HepG2 (cell line): ENCODE data around the gene SHFL. TPM values are rescaled to one million over a fixed set of nuclear protein-coding genes. Genes with fewer than 3 reads are reported as not detected.

Experiments used
- ASH2L ChIP-seq: fragments of 300-600, 200-600 bp; sonication (generic); IDR thresholded peaks from 2 replicates; pipeline ENCODE4 v1.7.0; 2017; ENCODE audit warnings: low read depth, mild to moderate bottlenecking, moderate library complexity, mixed read lengths, low read length; ENCODE audit not compliant: insufficient read length
- GATAD1 ChIP-seq: IDR thresholded peaks from 2 replicates; pipeline ENCODE4 v1.6.1; 2016; ENCODE audit warnings: missing genetic modification reagents, missing compliant biosample characterization
- HDAC2 ChIP-seq: sonication (generic); formaldehyde crosslinking; IDR thresholded peaks from 2 replicates; pipeline ENCODE4 v1.4.0; 2020; ENCODE audit warnings: missing genetic modification reagents
- HES4 ChIP-seq: sonication (generic); formaldehyde crosslinking; IDR thresholded peaks from 2 replicates; pipeline ENCODE4 v1.9.0; 2021; ENCODE audit warnings: mild to moderate bottlenecking, missing genetic modification reagents, borderline replicate concordance
- RBAK ChIP-seq: sonication (generic); formaldehyde crosslinking; IDR thresholded peaks from 2 replicates; pipeline ENCODE4 v1.5.1; 2020; ENCODE audit warnings: mild to moderate bottlenecking, missing genetic modification reagents
- ZBTB7B ChIP-seq: sonication (generic); formaldehyde crosslinking; IDR thresholded peaks from 2 replicates; pipeline ENCODE4 v1.4.0; 2020; ENCODE audit warnings: missing genetic modification reagents
- ZNF124 ChIP-seq: sonication (generic); formaldehyde crosslinking; IDR thresholded peaks from 2 replicates; pipeline ENCODE4 v1.4.0; 2020; ENCODE audit warnings: missing genetic modification reagents
- ZNF205 ChIP-seq: IDR thresholded peaks from 2 replicates; pipeline ENCODE4 v1.6.1; 2018; ENCODE audit warnings: missing biosample characterization, missing genetic modification reagents
- ZNF24 ChIP-seq: fragments of 450-650 bp; IDR thresholded peaks from 2 replicates; pipeline ENCODE4 v1.6.1; 2017; ENCODE audit warnings: antibody characterized with exemption, mild to moderate bottlenecking
- ZNF264 ChIP-seq: sonication (generic); formaldehyde crosslinking; IDR thresholded peaks from 2 replicates; pipeline ENCODE4 v1.4.0; 2020; ENCODE audit warnings: missing genetic modification reagents
- ZNF343 ChIP-seq: sonication (generic); formaldehyde crosslinking; IDR thresholded peaks from 2 replicates; pipeline ENCODE4 v1.4.0; 2020; ENCODE audit warnings: mild to moderate bottlenecking, missing genetic modification reagents
- ZNF598 ChIP-seq: sonication (generic); formaldehyde crosslinking; IDR thresholded peaks from 2 replicates; pipeline ENCODE4 v1.5.1; 2020; ENCODE audit warnings: mild to moderate bottlenecking, missing genetic modification reagents, borderline replicate concordance
- ZNF768 ChIP-seq: sonication (generic); formaldehyde crosslinking; IDR thresholded peaks from 2 replicates; pipeline ENCODE4 v1.4.0; 2020; ENCODE audit warnings: missing genetic modification reagents
- ZSCAN31 ChIP-seq: sonication (generic); formaldehyde crosslinking; IDR thresholded peaks from 2 replicates; pipeline ENCODE4 v1.5.0; 2020; ENCODE audit warnings: low read depth, mild to moderate bottlenecking, missing genetic modification reagents
- polyA plus RNA-seq, 8 experiments: library from polyadenylated mRNA; depleted of rRNA in 3 of 8; stranded (reverse) in 7 of 8; unstranded in 1 of 8; fragments of >200 nt; fragmentation: Illumina TruSeq in 4 of 8; extraction: Trizol in 4 of 8; gene quantifications; 2 replicates each; pipeline versions ENCODE4 v1.2.1 to v1.2.3, GENCODE V29; 2011 to 2016; ENCODE audit warnings: low read depth in 4 of 8, missing spikeins in 1 of 8, mixed read lengths in 1 of 8; ENCODE audit not compliant: insufficient read depth in 1 of 8
- total RNA-seq, 5 experiments: library from RNA; depleted of rRNA; stranded (reverse); fragments of >200 nt; fragmentation: Illumina TruSeq; extraction: Trizol; gene quantifications; 2 replicates each; pipeline ENCODE4 v1.2.3, GENCODE V29; 2016; ENCODE audit warnings: low read depth in 1 of 5
- TF ChIP-seq, protein P1 (sequence below): sonication (generic); formaldehyde crosslinking; conservative IDR thresholded peaks from 2 replicates; pipeline ENCODE4 v1.4.0; 2020; ENCODE audit warnings: missing genetic modification reagents
- TF ChIP-seq, protein P2 (sequence below): IDR thresholded peaks from 2 replicates; pipeline ENCODE4 v1.6.1; 2016; ENCODE audit warnings: missing genetic modification reagents, missing compliant biosample characterization
- TF ChIP-seq, protein P3 (sequence below), 2 experiments: fragments of 450-650 bp in 1 of 2; sonication (generic) in 1 of 2; formaldehyde crosslinking; IDR thresholded peaks; 2 replicates each; pipeline versions ENCODE4 v1.5.0 to v1.8.0; 2020 to 2022; ENCODE audit warnings: mild to moderate bottlenecking in 1 of 2, missing genetic modification reagents in 1 of 2
- TF ChIP-seq, protein P4 (sequence below): sonication (generic); formaldehyde crosslinking; IDR thresholded peaks from 2 replicates; pipeline ENCODE4 v1.4.0; 2020; ENCODE audit warnings: low read depth, mild to moderate bottlenecking, missing genetic modification reagents
- TF ChIP-seq, protein P5 (sequence below): sonication (generic); formaldehyde crosslinking; IDR thresholded peaks from 2 replicates; pipeline ENCODE4 v1.4.0; 2020; ENCODE audit warnings: missing genetic modification reagents
- TF ChIP-seq, protein P6 (sequence below): sonication (generic); formaldehyde crosslinking; IDR thresholded peaks from 2 replicates; pipeline ENCODE4 v1.4.0; 2020; ENCODE audit warnings: missing genetic modification reagents

The SHFL gene
- total and polyA plus RNA-seq, 2 of the 13 experiments (the other 11 are each of a cell fraction or from before 2014, with no cell fraction given) = 12.3 to 36.4 TPM

DNA sequence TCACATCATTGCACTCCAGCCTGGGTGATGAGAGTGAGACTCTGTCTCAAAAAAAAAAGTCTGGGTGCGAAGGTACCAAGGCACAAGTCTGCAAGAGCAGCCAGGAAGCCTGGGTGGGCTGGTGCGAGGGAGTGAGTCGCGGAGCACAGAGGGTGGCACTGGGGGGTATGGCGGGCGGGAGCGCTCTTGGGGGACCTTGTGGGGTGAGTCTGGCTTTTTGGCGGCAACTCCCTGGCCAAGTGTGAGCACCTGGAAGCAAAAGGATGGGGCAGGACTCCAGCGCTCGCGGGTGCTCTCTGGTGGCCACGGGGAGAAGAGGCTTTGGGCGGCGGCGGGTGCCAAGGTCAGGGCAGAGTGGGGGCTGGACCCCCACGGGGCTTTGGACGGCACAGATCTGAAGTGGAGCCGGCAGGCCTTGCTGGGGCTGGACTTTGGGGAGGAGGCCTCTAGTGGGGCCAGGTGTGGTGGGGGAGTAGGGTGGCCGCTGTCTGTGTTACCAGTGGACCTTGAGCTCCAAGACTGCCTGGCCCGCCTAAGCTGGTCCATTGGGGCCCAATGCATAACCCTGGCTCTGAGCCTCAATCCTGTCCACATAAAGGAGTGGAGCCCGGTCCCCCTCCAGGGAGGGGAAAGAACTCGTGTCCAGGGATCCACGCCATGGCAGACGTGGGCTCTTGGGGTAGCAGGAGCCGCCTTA lies 26.9 kb downstream of the SHFL start (continued):
- TF ChIP-seq GATAD1 (no peak), HES4 (CRISPR knock-in tag) (no peak), ZNF24 (no peak), ASH2L (peak; percentile 19), ZNF264 (CRISPR knock-in tag) (no peak), HDAC2 (no peak), ZNF343 (CRISPR knock-in tag) (0 out of 2 replicates have a peak, but pooled peaks have one; percentile 47), ZNF598 (no peak), ZNF124 (no peak), ZNF768 (no peak), ZNF205 (CRISPR knock-in tag) (no peak), ZSCAN31 (CRISPR knock-in tag) (no peak), ZBTB7B (CRISPR knock-in tag) (peak; percentile 21; the same call in 1 of the 2 replicates), RBAK (no peak)
- TF ChIP-seq, protein P1, sequence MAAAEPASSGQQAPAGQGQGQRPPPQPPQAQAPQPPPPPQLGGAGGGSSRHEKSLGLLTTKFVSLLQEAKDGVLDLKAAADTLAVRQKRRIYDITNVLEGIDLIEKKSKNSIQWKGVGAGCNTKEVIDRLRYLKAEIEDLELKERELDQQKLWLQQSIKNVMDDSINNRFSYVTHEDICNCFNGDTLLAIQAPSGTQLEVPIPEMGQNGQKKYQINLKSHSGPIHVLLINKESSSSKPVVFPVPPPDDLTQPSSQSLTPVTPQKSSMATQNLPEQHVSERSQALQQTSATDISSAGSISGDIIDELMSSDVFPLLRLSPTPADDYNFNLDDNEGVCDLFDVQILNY (CRISPR knock-in tag) = no peak
- TF ChIP-seq, protein P2, sequence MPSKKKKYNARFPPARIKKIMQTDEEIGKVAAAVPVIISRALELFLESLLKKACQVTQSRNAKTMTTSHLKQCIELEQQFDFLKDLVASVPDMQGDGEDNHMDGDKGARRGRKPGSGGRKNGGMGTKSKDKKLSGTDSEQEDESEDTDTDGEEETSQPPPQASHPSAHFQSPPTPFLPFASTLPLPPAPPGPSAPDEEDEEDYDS (CRISPR knock-in tag) = no peak
- TF ChIP-seq, protein P3, sequence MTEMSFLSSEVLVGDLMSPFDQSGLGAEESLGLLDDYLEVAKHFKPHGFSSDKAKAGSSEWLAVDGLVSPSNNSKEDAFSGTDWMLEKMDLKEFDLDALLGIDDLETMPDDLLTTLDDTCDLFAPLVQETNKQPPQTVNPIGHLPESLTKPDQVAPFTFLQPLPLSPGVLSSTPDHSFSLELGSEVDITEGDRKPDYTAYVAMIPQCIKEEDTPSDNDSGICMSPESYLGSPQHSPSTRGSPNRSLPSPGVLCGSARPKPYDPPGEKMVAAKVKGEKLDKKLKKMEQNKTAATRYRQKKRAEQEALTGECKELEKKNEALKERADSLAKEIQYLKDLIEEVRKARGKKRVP (CRISPR knock-in tag; IDR thresholded peaks at IDR 0.05) = no peak
- TF ChIP-seq, protein P4, sequence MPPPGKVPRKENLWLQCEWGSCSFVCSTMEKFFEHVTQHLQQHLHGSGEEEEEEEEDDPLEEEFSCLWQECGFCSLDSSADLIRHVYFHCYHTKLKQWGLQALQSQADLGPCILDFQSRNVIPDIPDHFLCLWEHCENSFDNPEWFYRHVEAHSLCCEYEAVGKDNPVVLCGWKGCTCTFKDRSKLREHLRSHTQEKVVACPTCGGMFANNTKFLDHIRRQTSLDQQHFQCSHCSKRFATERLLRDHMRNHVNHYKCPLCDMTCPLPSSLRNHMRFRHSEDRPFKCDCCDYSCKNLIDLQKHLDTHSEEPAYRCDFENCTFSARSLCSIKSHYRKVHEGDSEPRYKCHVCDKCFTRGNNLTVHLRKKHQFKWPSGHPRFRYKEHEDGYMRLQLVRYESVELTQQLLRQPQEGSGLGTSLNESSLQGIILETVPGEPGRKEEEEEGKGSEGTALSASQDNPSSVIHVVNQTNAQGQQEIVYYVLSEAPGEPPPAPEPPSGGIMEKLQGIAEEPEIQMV (CRISPR knock-in tag) = 0 out of 2 replicates have a peak, but pooled peaks have one; percentile 13
- TF ChIP-seq, protein P5, sequence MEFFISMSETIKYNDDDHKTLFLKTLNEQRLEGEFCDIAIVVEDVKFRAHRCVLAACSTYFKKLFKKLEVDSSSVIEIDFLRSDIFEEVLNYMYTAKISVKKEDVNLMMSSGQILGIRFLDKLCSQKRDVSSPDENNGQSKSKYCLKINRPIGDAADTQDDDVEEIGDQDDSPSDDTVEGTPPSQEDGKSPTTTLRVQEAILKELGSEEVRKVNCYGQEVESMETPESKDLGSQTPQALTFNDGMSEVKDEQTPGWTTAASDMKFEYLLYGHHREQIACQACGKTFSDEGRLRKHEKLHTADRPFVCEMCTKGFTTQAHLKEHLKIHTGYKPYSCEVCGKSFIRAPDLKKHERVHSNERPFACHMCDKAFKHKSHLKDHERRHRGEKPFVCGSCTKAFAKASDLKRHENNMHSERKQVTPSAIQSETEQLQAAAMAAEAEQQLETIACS = no peak
- TF ChIP-seq, protein P6, sequence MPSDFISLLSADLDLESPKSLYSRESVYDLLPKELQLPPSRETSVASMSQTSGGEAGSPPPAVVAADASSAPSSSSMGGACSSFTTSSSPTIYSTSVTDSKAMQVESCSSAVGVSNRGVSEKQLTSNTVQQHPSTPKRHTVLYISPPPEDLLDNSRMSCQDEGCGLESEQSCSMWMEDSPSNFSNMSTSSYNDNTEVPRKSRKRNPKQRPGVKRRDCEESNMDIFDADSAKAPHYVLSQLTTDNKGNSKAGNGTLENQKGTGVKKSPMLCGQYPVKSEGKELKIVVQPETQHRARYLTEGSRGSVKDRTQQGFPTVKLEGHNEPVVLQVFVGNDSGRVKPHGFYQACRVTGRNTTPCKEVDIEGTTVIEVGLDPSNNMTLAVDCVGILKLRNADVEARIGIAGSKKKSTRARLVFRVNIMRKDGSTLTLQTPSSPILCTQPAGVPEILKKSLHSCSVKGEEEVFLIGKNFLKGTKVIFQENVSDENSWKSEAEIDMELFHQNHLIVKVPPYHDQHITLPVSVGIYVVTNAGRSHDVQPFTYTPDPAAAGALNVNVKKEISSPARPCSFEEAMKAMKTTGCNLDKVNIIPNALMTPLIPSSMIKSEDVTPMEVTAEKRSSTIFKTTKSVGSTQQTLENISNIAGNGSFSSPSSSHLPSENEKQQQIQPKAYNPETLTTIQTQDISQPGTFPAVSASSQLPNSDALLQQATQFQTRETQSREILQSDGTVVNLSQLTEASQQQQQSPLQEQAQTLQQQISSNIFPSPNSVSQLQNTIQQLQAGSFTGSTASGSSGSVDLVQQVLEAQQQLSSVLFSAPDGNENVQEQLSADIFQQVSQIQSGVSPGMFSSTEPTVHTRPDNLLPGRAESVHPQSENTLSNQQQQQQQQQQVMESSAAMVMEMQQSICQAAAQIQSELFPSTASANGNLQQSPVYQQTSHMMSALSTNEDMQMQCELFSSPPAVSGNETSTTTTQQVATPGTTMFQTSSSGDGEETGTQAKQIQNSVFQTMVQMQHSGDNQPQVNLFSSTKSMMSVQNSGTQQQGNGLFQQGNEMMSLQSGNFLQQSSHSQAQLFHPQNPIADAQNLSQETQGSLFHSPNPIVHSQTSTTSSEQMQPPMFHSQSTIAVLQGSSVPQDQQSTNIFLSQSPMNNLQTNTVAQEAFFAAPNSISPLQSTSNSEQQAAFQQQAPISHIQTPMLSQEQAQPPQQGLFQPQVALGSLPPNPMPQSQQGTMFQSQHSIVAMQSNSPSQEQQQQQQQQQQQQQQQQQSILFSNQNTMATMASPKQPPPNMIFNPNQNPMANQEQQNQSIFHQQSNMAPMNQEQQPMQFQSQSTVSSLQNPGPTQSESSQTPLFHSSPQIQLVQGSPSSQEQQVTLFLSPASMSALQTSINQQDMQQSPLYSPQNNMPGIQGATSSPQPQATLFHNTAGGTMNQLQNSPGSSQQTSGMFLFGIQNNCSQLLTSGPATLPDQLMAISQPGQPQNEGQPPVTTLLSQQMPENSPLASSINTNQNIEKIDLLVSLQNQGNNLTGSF (CRISPR knock-in tag) = no peak
